ENCODE data around the gene CLIC4. TPM values are rescaled to one million over a fixed set of nuclear protein-coding genes. Genes with fewer than 3 reads are reported as not detected.

The CLIC4 gene
- total and polyA plus RNA-seq, 9 of the 15 experiments (the other 6 are each of a cell fraction or from before 2014, with no cell fraction given): 16.0 to 67.5 (median 38.4) TPM

DNA sequence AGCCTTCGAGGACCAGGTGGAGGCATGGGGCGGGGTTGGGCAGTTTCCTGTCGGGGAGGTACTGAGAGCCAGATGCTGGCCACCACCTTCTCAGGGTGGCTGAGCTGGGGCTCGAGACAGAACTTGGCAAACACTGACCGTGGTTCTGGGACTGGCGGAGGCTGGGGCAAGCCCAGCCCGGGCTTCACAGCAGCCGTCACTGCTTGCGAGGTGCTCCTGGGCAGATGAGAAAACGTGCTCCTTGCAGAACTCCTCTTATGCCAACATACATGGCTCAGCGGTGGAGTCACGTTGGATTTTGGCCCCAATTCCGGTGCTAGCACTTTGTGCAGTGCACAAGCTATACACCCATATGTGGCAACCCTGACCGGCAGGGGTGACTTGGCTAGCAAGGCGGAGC, 115.6 kb downstream of the CLIC4 start (continued):
- TF ChIP-seq FOXP1 (CRISPR knock-in tag; IDR thresholded peaks at IDR 0.05) (no peak), ZNF174 (CRISPR knock-in tag; IDR thresholded peaks at IDR 0.05) (no peak), NFIX (CRISPR knock-in tag; IDR thresholded peaks at IDR 0.05; ENCODE audit: low read depth) (no peak)
- TF ChIP-seq, protein P1, sequence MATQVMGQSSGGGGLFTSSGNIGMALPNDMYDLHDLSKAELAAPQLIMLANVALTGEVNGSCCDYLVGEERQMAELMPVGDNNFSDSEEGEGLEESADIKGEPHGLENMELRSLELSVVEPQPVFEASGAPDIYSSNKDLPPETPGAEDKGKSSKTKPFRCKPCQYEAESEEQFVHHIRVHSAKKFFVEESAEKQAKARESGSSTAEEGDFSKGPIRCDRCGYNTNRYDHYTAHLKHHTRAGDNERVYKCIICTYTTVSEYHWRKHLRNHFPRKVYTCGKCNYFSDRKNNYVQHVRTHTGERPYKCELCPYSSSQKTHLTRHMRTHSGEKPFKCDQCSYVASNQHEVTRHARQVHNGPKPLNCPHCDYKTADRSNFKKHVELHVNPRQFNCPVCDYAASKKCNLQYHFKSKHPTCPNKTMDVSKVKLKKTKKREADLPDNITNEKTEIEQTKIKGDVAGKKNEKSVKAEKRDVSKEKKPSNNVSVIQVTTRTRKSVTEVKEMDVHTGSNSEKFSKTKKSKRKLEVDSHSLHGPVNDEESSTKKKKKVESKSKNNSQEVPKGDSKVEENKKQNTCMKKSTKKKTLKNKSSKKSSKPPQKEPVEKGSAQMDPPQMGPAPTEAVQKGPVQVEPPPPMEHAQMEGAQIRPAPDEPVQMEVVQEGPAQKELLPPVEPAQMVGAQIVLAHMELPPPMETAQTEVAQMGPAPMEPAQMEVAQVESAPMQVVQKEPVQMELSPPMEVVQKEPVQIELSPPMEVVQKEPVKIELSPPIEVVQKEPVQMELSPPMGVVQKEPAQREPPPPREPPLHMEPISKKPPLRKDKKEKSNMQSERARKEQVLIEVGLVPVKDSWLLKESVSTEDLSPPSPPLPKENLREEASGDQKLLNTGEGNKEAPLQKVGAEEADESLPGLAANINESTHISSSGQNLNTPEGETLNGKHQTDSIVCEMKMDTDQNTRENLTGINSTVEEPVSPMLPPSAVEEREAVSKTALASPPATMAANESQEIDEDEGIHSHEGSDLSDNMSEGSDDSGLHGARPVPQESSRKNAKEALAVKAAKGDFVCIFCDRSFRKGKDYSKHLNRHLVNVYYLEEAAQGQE (IDR thresholded peaks at IDR 0.05; ENCODE audit: borderline replicate concordance): no peak
- TF ChIP-seq, protein P1 (CRISPR knock-in tag; IDR thresholded peaks at IDR 0.05; ENCODE audit: low read depth): no peak

Measured in K562 (cell line).